Adrenal gland (tissue), 5 donors: Measurements from ENCODE around the gene STARD8.

Source experiments
- CTCF ChIP-seq, 6 experiments: fragments of 450-650 bp in 4 of 6; fragments of 200-600 bp in 2 of 6; sonication (generic) in 1 of 6; IDR thresholded peaks; 1 replicate in 5 of 6; 2 replicates in 1 of 6; pipeline versions ENCODE4 v1.5.1 to v1.8.0; 2016 to 2021; ENCODE audit warnings: antibody characterized with exemption in 6 of 6, mild to moderate bottlenecking in 2 of 6, moderate library complexity in 1 of 6
- POLR2A ChIP-seq, 2 donors: fragments of 450-650 bp; IDR thresholded peaks; one replicate each; pipeline ENCODE4 v1.6.1; 2017; ENCODE audit warnings: antibody characterized with exemption in 2 of 2, mild to moderate bottlenecking in 2 of 2, moderate library complexity in 1 of 2
- donor health status: DM: no; HTN: no; CAD: no.

DNA sequence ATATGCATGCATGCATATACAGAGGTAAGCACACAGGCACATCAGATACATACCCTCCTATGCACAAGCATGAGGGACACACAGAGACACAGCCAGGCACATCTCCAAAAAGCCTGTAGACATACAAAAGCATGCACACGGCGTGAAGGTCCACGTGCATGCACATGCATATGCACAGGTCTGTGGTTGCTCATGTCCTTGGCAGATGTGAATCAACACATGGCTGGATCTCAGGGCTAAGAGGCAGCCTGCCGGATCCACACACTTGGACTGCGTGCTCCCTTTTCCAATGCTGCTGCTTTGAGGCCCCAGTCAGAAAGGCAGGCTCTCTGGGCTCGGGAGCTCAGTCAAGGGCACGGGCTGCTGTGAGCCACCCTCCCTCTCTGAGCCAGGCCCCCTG lies 3.6 kb downstream of the STARD8 start:
- TF ChIP-seq POLR2A (IDR thresholded peaks at IDR 0.05) = no peak
- no peak for TF ChIP-seq CTCF (IDR thresholded peaks at IDR 0.05)
